Measurements from ENCODE around the gene CACNA1S.

DNA sequence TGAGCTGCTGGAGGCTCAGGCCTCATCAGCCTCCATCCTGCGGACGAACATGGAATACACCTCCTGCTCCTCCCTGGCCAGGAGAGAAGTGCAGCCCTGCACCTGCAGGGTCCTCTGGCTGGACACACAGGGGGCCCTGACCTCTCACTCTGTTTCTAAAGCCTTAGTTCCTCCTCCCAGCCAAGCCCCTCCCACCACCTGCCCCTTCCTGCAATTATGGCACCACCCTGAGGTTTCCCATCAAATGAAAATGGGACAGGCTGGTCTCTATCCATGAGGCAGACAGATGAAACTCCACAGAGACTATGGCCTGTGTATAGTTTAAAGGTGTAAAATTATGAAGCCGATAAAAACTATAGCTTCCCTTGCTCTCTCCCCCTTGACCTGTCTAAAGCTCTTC lies 42.6 kb downstream of the CACNA1S start:
- no peak for TF ChIP-seq POLR2A (IDR thresholded peaks at IDR 0.05)
- TF ChIP-seq, protein P1, sequence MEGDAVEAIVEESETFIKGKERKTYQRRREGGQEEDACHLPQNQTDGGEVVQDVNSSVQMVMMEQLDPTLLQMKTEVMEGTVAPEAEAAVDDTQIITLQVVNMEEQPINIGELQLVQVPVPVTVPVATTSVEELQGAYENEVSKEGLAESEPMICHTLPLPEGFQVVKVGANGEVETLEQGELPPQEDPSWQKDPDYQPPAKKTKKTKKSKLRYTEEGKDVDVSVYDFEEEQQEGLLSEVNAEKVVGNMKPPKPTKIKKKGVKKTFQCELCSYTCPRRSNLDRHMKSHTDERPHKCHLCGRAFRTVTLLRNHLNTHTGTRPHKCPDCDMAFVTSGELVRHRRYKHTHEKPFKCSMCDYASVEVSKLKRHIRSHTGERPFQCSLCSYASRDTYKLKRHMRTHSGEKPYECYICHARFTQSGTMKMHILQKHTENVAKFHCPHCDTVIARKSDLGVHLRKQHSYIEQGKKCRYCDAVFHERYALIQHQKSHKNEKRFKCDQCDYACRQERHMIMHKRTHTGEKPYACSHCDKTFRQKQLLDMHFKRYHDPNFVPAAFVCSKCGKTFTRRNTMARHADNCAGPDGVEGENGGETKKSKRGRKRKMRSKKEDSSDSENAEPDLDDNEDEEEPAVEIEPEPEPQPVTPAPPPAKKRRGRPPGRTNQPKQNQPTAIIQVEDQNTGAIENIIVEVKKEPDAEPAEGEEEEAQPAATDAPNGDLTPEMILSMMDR (IDR thresholded peaks at IDR 0.05): no peak
